Cardiac fibroblast (primary cell): Measurements from ENCODE around the gene PARVB.

Experiments used
- DNase-seq, 2 donors: peaks; one replicate each; pipeline versions ENCODE4 v3.0.0 to v3.0.0-alpha.2; 2010; ENCODE audit warnings: low read depth in 2 of 2
- H3K4me3 ChIP-seq, 2 donors: replicated peaks in 1 of 2; 1 replicate in 1 of 2; 2 replicates in 1 of 2; pipeline ENCODE4 v1.5.1; 2011; ENCODE audit warnings: low read depth in 2 of 2, low read length in 2 of 2, mild to moderate bottlenecking in 2 of 2, moderate library complexity in 1 of 2
- TF ChIP-seq, protein P1 (sequence below): IDR thresholded peaks from one replicate; pipeline ENCODE4 v1.5.1; 2011; ENCODE audit warnings: low read depth, mild to moderate bottlenecking, low read length, inconsistent platforms

The PARVB gene

GRCh38 chr22:44173154-44173553 lies 149.1 kb downstream of the PARVB start:
- TF ChIP-seq, protein P1, sequence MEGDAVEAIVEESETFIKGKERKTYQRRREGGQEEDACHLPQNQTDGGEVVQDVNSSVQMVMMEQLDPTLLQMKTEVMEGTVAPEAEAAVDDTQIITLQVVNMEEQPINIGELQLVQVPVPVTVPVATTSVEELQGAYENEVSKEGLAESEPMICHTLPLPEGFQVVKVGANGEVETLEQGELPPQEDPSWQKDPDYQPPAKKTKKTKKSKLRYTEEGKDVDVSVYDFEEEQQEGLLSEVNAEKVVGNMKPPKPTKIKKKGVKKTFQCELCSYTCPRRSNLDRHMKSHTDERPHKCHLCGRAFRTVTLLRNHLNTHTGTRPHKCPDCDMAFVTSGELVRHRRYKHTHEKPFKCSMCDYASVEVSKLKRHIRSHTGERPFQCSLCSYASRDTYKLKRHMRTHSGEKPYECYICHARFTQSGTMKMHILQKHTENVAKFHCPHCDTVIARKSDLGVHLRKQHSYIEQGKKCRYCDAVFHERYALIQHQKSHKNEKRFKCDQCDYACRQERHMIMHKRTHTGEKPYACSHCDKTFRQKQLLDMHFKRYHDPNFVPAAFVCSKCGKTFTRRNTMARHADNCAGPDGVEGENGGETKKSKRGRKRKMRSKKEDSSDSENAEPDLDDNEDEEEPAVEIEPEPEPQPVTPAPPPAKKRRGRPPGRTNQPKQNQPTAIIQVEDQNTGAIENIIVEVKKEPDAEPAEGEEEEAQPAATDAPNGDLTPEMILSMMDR: no peak
- no peak overlapping the region for H3K4me3 ChIP-seq
- no peak for DNase-seq

DNA sequence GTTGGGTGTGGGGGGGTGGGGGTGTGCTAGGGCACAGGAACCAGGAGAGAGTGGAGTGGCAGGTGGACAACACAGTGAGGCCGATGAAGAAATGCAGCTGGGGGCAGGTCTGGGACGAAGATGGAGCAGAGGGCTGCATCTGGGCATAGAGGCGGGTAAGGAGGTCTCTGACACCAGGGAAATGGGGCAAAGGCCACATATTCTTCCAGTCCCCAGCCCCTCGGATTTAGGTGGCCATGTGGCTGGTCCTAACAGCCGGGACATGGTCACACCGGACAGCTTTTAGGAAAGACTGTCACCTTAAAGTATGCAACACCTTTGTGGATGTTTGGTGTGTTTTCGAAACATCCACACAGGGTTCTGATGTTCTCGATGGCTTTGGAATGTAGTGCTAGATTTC lies 151.6 kb downstream of the PARVB start:
- TF ChIP-seq, protein P1: no peak
- H3K4me3 ChIP-seq: no peak overlapping the region
- DNase-seq: no peak

GRCh38 chr22:44179196-44179988 lies 155.3 kb downstream of the PARVB start:
- TF ChIP-seq, protein P1: no peak
- DNase-seq: no peak
- no peak overlapping the region for H3K4me3 ChIP-seq

GRCh38 chr22:44179989-44180705 lies 156.0 kb downstream of the PARVB start:
- TF ChIP-seq, protein P1: no peak
- no peak overlapping the region for H3K4me3 ChIP-seq
- no peak for DNase-seq

- TF ChIP-seq, protein P1: no peak
- no peak for DNase-seq
- no peak within 1 kb of the TSS for H3K4me3 ChIP-seq
These were observed 156.6 kb downstream of the PARVB start, which contains the start of gene PARVG for GRCh38 chr22:44180706-44181032. PARVG (plus strand) TSS chr22:44180925; CDS start chr22:44183330, 2,405 bp downstream.

GRCh38 chr22:44181033-44181911 lies 157.2 kb downstream of the PARVB start:
- no peak for DNase-seq
- TF ChIP-seq, protein P1: no peak
- H3K4me3 ChIP-seq: no peak overlapping the region
